Middle frontal gyrus (tissue), 1 donor: ENCODE measurements around the gene PPFIBP2.
"Not testable (repeated sequence)": the region's sequence is repeated elsewhere in the genome, so short reads cannot be mapped to it uniquely, and the experiment has no call there.

Experiments used
- DNase-seq: peaks from one replicate; pipeline ENCODE4 v3.0.0-alpha.2; 2015; ENCODE audit warnings: low spot score; ENCODE audit errors: extremely low spot score

Gene PPFIBP2

GRCh38 chr11:7657306-7658025 is 143.7 kb downstream of the PPFIBP2 start:
- peak; percentile 21 for DNase-seq

- not testable (repeated sequence) for DNase-seq
Measured at GRCh38 chr11:7663531-7663930, 149.7 kb downstream of the PPFIBP2 start.

- no peak for DNase-seq
Measured at GRCh38 chr11:7664867-7665266, 151.1 kb downstream of the PPFIBP2 start.

GRCh38 chr11:7665473-7666291 is 151.9 kb downstream of the PPFIBP2 start:
- DNase-seq = no peak

GRCh38 chr11:7666292-7666866 is 152.6 kb downstream of the PPFIBP2 start:
- DNase-seq = no peak

GRCh38 chr11:7667460-7667859 is 153.7 kb downstream of the PPFIBP2 start:
- no peak for DNase-seq

GRCh38 chr11:7668464-7668863 is 154.7 kb downstream of the PPFIBP2 start:
- no peak for DNase-seq

GRCh38 chr11:7668911-7669310 is 155.1 kb downstream of the PPFIBP2 start:
- DNase-seq = peak; percentile 24

GRCh38 chr11:7670641-7671040 is 156.8 kb downstream of the PPFIBP2 start:
- DNase-seq = no peak

GRCh38 chr11:7671347-7672215 is 157.8 kb downstream of the PPFIBP2 start:
- DNase-seq = no peak

GRCh38 chr11:7672276-7672959 is 158.6 kb downstream of the PPFIBP2 start:
- DNase-seq = no peak

GRCh38 chr11:7672960-7673723 is 159.3 kb downstream of the PPFIBP2 start, which contains the start of gene CYB5R2:
Gene CYB5R2, minus strand, starts transcription at chr11:7673500. Its CDS starts 675 bp downstream, at chr11:7672825.
- DNase-seq = no peak

GRCh38 chr11:7673724-7674434 is 160.1 kb downstream of the PPFIBP2 start:
- DNase-seq = no peak

- no peak for DNase-seq
Measured at GRCh38 chr11:7675631-7676030, 161.8 kb downstream of the PPFIBP2 start.

- no peak for DNase-seq
Measured at GRCh38 chr11:7677071-7677470, 163.3 kb downstream of the PPFIBP2 start.

- DNase-seq = no peak
Measured at GRCh38 chr11:7677796-7678201, 164.0 kb downstream of the PPFIBP2 start.

GRCh38 chr11:7683571-7683970 is 169.8 kb downstream of the PPFIBP2 start:
- DNase-seq = no peak

GRCh38 chr11:7686761-7687160 is 173.0 kb downstream of the PPFIBP2 start:
- DNase-seq = no peak

- no peak for DNase-seq
Measured at GRCh38 chr11:7687386-7687785, 173.6 kb downstream of the PPFIBP2 start.
